Glutamatergic neuron (in vitro differentiated cells): ENCODE results near the gene VASN. TPM values are rescaled to one million over a fixed set of nuclear protein-coding genes. Genes with fewer than 3 reads are reported as not detected.

Experiments
- DNase-seq: peaks from one replicate; pipeline ENCODE4 v3.0.0; 2022
- H3K27ac Mint-ChIP-seq: one replicate; pipeline ENCODE4 v1.8.0; 2020; ENCODE audit warnings: mild to moderate bottlenecking, mixed read lengths, inconsistent platforms; ENCODE audit not compliant: unreplicated experiment
- H3K27me3 Mint-ChIP-seq: one replicate; pipeline ENCODE4 v1.8.0; 2020; ENCODE audit warnings: mild to moderate bottlenecking, moderate library complexity, mixed read lengths, inconsistent platforms; ENCODE audit not compliant: unreplicated experiment
- H3K36me3 Mint-ChIP-seq: one replicate; pipeline ENCODE4 v1.8.0; 2020; ENCODE audit warnings: mild to moderate bottlenecking, mixed read lengths, inconsistent platforms; ENCODE audit not compliant: unreplicated experiment
- H3K4me1 Mint-ChIP-seq: one replicate; pipeline ENCODE4 v1.8.0; 2020; ENCODE audit warnings: mild to moderate bottlenecking, low read depth, mixed read lengths, inconsistent platforms; ENCODE audit not compliant: unreplicated experiment
- H3K4me3 Mint-ChIP-seq: one replicate; pipeline ENCODE4 v1.8.0; 2020; ENCODE audit warnings: mild to moderate bottlenecking, mixed read lengths, inconsistent platforms; ENCODE audit not compliant: unreplicated experiment
- H3K9me3 Mint-ChIP-seq: one replicate; pipeline ENCODE4 v1.8.0; 2020; ENCODE audit warnings: mild to moderate bottlenecking, moderate library complexity, mixed read lengths, inconsistent platforms; ENCODE audit not compliant: unreplicated experiment
- total RNA-seq: library from RNA; stranded (reverse); fragmentation: NEBNext Ultra II Directional; extraction: Animal tissue kit (Norgen Biotek cat#: 25700); gene quantifications from one replicate; pipeline ENCODE4 v1.2.1, GENCODE V29; 2021; ENCODE audit not compliant: unreplicated experiment
- TF ChIP-seq, protein P1 (sequence below): fragments of 200-600 bp; sonication (generic); IDR thresholded peaks from one replicate; pipeline ENCODE4 v1.5.0; 2021; ENCODE audit not compliant: partially characterized antibody, unreplicated experiment

Gene VASN
- total RNA-seq, 1 donor from 2014 or later = 4.1 TPM

DNA sequence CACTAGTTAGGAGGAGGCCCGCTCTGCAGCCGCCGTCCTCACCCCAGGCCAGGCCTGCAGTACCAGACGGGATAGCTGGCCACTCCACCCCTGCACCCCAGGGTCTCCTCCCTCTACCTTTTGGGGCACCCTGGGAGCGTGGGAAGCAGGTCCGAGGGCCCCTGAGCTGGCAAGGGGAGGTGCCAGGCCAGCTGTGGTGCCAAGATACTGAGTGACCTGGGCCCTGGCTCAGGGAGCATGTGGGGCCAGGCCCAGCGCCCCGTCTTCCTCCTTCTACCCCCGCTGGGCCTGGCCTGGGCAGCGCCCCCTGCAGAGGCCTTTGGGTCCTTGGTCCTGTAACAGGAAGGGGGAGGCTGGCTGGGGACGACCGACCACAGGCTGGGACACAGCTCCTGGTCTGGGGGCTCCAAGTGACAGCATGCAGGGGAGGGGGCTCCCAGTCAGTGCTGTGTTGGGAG lies 33.5 kb upstream of the VASN start:
- no peaks in the 10 kb centered on the region for H3K27me3 Mint-ChIP-seq
- no peaks in the 10 kb centered on the region for H3K36me3 Mint-ChIP-seq
- H3K4me1 Mint-ChIP-seq = peaks cover 2% of the 10 kb centered on the region
- DNase-seq = no peak
- no peak overlapping the region for H3K27ac Mint-ChIP-seq
- H3K4me3 Mint-ChIP-seq = no peak overlapping the region
- TF ChIP-seq, protein P1, sequence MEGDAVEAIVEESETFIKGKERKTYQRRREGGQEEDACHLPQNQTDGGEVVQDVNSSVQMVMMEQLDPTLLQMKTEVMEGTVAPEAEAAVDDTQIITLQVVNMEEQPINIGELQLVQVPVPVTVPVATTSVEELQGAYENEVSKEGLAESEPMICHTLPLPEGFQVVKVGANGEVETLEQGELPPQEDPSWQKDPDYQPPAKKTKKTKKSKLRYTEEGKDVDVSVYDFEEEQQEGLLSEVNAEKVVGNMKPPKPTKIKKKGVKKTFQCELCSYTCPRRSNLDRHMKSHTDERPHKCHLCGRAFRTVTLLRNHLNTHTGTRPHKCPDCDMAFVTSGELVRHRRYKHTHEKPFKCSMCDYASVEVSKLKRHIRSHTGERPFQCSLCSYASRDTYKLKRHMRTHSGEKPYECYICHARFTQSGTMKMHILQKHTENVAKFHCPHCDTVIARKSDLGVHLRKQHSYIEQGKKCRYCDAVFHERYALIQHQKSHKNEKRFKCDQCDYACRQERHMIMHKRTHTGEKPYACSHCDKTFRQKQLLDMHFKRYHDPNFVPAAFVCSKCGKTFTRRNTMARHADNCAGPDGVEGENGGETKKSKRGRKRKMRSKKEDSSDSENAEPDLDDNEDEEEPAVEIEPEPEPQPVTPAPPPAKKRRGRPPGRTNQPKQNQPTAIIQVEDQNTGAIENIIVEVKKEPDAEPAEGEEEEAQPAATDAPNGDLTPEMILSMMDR = no peak
- peaks cover 1% of the 10 kb centered on the region for H3K9me3 Mint-ChIP-seq

- Mint-ChIP-seq H3K27ac (no peak overlapping the region), H3K4me3 (no peak overlapping the region), H3K27me3 (peaks cover 1% of the 10 kb centered on the region), H3K36me3 (no peaks in the 10 kb centered on the region), H3K9me3 (peaks cover 1% of the 10 kb centered on the region), H3K4me1 (peaks cover 2% of the 10 kb centered on the region)
- TF ChIP-seq, protein P1 = no peak
- DNase-seq = no peak
These were observed 32.8 kb upstream of the VASN start for GRCh38 chr16:4338712-4339299.

DNA sequence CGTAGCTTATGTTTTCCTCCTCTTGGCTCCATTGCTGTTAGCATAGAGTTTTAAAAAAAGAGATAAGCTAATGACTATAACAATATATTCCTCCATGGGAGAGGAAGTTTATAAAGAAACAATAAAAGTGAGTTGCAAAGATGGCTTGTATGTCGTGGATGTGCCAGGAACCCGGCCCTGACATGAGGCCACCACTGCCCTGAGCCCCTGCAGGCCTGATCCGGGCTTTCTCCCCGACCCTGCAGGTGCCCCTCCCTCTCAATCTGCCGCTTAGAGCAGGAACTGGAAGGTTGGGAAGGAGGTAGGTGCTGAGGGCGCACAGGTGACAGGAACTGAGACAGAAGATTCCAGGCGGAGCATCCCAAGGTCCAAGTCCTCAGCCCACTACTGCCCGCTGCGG lies 32.2 kb upstream of the VASN start:
- Mint-ChIP-seq H3K4me3 (no peak overlapping the region), H3K27ac (no peak overlapping the region), H3K27me3 (peaks cover 3% of the 10 kb centered on the region), H3K9me3 (peaks cover 1% of the 10 kb centered on the region), H3K36me3 (no peaks in the 10 kb centered on the region), H3K4me1 (peaks cover 2% of the 10 kb centered on the region)
- TF ChIP-seq, protein P1 = no peak
- DNase-seq = no peak

DNA sequence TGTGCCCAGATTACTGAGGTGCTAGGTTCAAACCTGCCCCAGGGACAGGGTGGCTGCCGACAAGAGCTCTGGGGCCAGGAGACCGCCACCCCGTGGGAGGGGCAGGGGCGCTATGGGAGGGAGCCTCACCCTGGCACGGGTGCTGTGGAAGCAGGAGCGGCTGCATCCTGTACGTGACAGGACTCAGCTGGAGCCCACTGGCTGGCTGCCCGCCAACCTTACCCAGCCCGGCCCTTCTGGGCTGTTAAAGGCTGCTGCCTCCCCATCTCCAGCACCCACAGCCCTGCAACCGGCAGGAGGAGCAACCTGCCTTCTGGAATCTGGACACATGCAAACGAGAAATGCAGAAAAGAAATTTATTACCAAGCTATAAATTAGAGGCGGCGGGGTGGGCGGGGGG lies 31.7 kb upstream of the VASN start:
- peaks cover 5% of the 10 kb centered on the region for H3K27me3 Mint-ChIP-seq
- peaks cover 4% of the 10 kb centered on the region for H3K9me3 Mint-ChIP-seq
- H3K4me3 Mint-ChIP-seq = no peak overlapping the region
- H3K36me3 Mint-ChIP-seq = no peaks in the 10 kb centered on the region
- peaks cover 2% of the 10 kb centered on the region for H3K4me1 Mint-ChIP-seq
- TF ChIP-seq, protein P1 = no peak
- no peak overlapping the region for H3K27ac Mint-ChIP-seq
- no peak for DNase-seq

GRCh38 chr16:4340443-4340842 lies 31.2 kb upstream of the VASN start:
- no peaks in the 10 kb centered on the region for H3K36me3 Mint-ChIP-seq
- H3K27ac Mint-ChIP-seq = no peak overlapping the region
- peaks cover 6% of the 10 kb centered on the region for H3K27me3 Mint-ChIP-seq
- peaks cover 4% of the 10 kb centered on the region for H3K9me3 Mint-ChIP-seq
- no peak overlapping the region for H3K4me3 Mint-ChIP-seq
- TF ChIP-seq, protein P1 = no peak
- H3K4me1 Mint-ChIP-seq = peaks cover 2% of the 10 kb centered on the region
- DNase-seq = no peak
